ENCODE measurements around the gene SCG5.

Gene SCG5

GRCh38 chr15:32690941-32691688, 49.6 kb downstream of the SCG5 start:
- H2AFZ ChIP-seq (ENCODE audit: low read depth, low read length): no peak overlapping the region
- H4K20me1 ChIP-seq (ENCODE audit: insufficient read depth, low read length): no peaks in the 10 kb centered on the region
- H3K4me3 ChIP-seq (ENCODE audit: low read length): no peak overlapping the region
- TF ChIP-seq CTCF (IDR thresholded peaks at IDR 0.05; ENCODE audit: low read depth, low read length) (no peak), EZH2phosphoT487 (IDR thresholded peaks at IDR 0.05; ENCODE audit: low read depth) (no peak)
- H3K27ac ChIP-seq (ENCODE audit: low read length): no peak overlapping the region
- H3K79me2 ChIP-seq (ENCODE audit: low read length): no peaks in the 10 kb centered on the region
- no peak overlapping the region for H3K4me2 ChIP-seq (ENCODE audit: low read length)
- no peak overlapping the region for H3K9ac ChIP-seq (ENCODE audit: low read length)
- H3K27me3 ChIP-seq (ENCODE audit: low read depth, low read length): no peaks in the 10 kb centered on the region
- H3K4me1 ChIP-seq (ENCODE audit: low read length): peaks cover 5% of the 10 kb centered on the region; the same call in 1 of the 2 replicates
- H3K9me3 ChIP-seq (ENCODE audit: insufficient read depth, low read length): no peaks in the 10 kb centered on the region
- H3K36me3 ChIP-seq (replicated peaks; ENCODE audit: low read depth, low read length): no peaks in the 10 kb centered on the region

DNA sequence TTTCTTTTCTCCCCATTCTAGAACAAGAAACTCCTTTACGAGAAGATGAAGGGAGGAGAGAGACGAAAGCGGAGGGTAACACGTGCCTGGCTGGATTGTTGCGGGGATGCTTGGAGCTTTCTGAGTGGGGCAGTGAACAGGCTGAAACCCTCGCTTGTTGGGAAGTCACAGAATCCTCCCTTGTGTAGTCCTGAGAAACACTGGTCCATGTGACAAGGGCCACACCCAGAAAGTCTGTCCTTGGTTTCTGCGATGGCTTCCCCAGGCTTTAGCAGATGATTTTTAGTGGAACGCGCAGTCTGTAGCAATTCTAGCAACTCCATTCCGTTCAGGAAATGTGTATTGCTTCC, 50.2 kb downstream of the SCG5 start:
- Histone ChIP-seq H4K20me1 (ENCODE audit: insufficient read depth, low read length) (no peaks in the 10 kb centered on the region), H3K79me2 (ENCODE audit: low read length) (no peaks in the 10 kb centered on the region), H3K4me1 (ENCODE audit: low read length) (peaks cover 5% of the 10 kb centered on the region; the same call in 1 of the 2 replicates), H3K9me3 (ENCODE audit: insufficient read depth, low read length) (no peaks in the 10 kb centered on the region), H3K4me3 (ENCODE audit: low read length) (no peak overlapping the region), H3K4me2 (ENCODE audit: low read length) (no peak overlapping the region), H3K27ac (ENCODE audit: low read length) (no peak overlapping the region), H3K9ac (ENCODE audit: low read length) (no peak overlapping the region), H2AFZ (ENCODE audit: low read depth, low read length) (no peak overlapping the region), H3K27me3 (ENCODE audit: low read depth, low read length) (no peaks in the 10 kb centered on the region), H3K36me3 (replicated peaks; ENCODE audit: low read depth, low read length) (no peaks in the 10 kb centered on the region)
- TF ChIP-seq EZH2phosphoT487 (IDR thresholded peaks at IDR 0.05; ENCODE audit: low read depth) (no peak), CTCF (IDR thresholded peaks at IDR 0.05; ENCODE audit: low read depth, low read length) (no peak)

GRCh38 chr15:32692286-32692685, 50.8 kb downstream of the SCG5 start:
- TF ChIP-seq CTCF (IDR thresholded peaks at IDR 0.05; ENCODE audit: low read depth, low read length) (no peak), EZH2phosphoT487 (IDR thresholded peaks at IDR 0.05; ENCODE audit: low read depth) (no peak)
- no peaks in the 10 kb centered on the region for H3K9me3 ChIP-seq (ENCODE audit: insufficient read depth, low read length)
- H3K79me2 ChIP-seq (ENCODE audit: low read length): no peaks in the 10 kb centered on the region
- no peak overlapping the region for H3K27ac ChIP-seq (ENCODE audit: low read length)
- H3K4me1 ChIP-seq (ENCODE audit: low read length): peaks cover 5% of the 10 kb centered on the region; the same call in 1 of the 2 replicates
- no peaks in the 10 kb centered on the region for H4K20me1 ChIP-seq (ENCODE audit: insufficient read depth, low read length)
- H2AFZ ChIP-seq (ENCODE audit: low read depth, low read length): no peak overlapping the region
- no peak overlapping the region for H3K4me2 ChIP-seq (ENCODE audit: low read length)
- H3K9ac ChIP-seq (ENCODE audit: low read length): no peak overlapping the region
- no peaks in the 10 kb centered on the region for H3K27me3 ChIP-seq (ENCODE audit: low read depth, low read length)
- H3K36me3 ChIP-seq (replicated peaks; ENCODE audit: low read depth, low read length): no peaks in the 10 kb centered on the region
- no peak overlapping the region for H3K4me3 ChIP-seq (ENCODE audit: low read length)

DNA sequence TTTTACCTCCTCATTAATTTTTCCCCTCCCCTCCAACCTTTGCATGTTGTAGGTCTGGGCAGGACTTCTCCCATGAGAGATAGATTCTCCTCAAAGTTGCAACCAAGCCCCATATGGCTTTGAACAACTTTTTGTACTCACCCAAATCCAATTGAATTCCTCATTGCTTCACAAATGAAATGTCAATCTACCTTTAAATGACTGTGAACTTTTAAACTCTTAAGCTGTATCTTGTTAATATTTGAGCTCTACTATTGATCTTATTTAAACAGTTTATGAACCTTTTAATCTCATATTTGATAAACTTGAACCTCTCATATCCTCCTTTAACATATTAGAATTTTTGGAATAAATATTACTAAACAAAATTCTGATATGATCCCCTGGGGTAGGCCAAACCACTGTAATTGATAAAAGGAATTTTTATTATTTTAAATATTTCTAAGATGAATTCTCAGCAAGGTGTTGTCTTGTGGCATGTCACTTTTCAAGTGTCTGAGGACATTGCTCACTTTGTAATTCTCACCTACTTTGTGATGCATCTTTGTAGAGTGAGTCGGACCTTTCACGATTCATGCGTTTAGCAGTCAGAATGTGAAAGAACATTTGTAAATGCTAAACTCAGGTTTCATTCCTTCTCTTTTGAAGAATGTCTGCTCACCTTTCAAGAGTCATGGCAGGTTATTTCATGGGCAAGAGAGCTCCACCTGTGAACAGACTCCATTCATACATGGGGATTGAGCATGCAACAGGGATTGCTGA, 52.9 kb downstream of the SCG5 start:
- Histone ChIP-seq H4K20me1 (ENCODE audit: insufficient read depth, low read length) (no peaks in the 10 kb centered on the region), H3K9ac (ENCODE audit: low read length) (no peak overlapping the region), H3K27me3 (ENCODE audit: low read depth, low read length) (no peaks in the 10 kb centered on the region), H2AFZ (ENCODE audit: low read depth, low read length) (no peak overlapping the region), H3K4me3 (ENCODE audit: low read length) (no peak overlapping the region), H3K36me3 (replicated peaks; ENCODE audit: low read depth, low read length) (no peaks in the 10 kb centered on the region), H3K9me3 (ENCODE audit: insufficient read depth, low read length) (no peaks in the 10 kb centered on the region), H3K27ac (ENCODE audit: low read length) (no peak overlapping the region), H3K4me2 (ENCODE audit: low read length) (no peak overlapping the region), H3K79me2 (ENCODE audit: low read length) (no peaks in the 10 kb centered on the region), H3K4me1 (ENCODE audit: low read length) (peaks cover 5% of the 10 kb centered on the region; the same call in 1 of the 2 replicates)
- no peak for TF ChIP-seq CTCF (IDR thresholded peaks at IDR 0.05; ENCODE audit: low read depth, low read length)
- no peak for TF ChIP-seq EZH2phosphoT487 (IDR thresholded peaks at IDR 0.05; ENCODE audit: low read depth)

All from OCI-LY3 (cell line).